GM18505 (cell line): ENCODE measurements around the gene ACADSB.

Experiments
- ATAC-seq: cut with Tn5 transposase; IDR thresholded peaks from one replicate; pipeline ENCODE4 v1.9.1; 2021; ENCODE audit not compliant: unreplicated experiment
- POLR2A ChIP-seq: IDR thresholded peaks from 4 replicates; pipeline ENCODE4 v1.6.1; 2011; ENCODE audit warnings: borderline replicate concordance; ENCODE audit not compliant: insufficient read depth, insufficient read length; ENCODE audit errors: extremely low read depth

ACADSB gene

DNA sequence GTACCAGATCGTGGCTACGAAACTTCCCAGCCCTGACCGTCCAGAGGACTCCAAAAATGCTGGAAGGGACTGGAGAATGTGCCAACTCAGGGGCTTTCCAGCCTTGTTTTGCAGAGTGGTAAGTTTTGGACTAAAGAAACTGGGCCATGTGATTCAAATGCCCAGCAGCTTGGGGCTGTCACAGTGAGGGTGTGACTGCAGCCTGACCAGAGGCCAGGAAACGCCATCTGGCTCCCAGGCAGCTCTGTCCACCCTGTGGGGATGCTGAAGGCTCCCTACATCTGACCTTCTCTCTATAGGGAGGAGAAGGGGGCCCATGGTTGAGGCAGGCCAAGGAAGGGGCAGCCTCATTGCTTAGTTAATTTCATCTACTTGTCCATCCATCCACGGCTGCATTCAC is 65.4 kb downstream of the ACADSB start:
- ATAC-seq: no peak
- no peak for TF ChIP-seq POLR2A

- no peak for TF ChIP-seq POLR2A
- no peak for ATAC-seq
Observed at GRCh38 chr10:123081896-123082295, 73.1 kb downstream of the ACADSB start.

DNA sequence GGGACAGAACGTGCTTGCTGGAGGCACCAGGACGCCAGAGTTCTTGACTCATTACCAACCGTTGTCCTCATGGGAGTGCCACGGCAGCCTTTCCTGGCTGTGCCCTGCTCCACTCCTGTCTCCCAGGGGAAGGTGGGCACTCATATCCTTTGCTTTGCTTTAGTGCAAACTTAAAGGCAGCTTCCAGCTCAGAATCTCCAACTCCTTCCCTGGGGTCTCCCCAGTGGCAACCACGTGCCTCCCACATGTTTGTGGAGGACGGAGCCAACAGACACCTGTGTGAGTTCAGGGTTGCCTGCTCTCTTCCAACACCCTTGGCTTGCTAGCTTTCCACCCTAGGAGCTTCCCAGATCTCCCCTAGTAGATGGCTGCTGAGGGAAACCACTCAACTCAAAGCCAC is 75.0 kb downstream of the ACADSB start:
- ATAC-seq: no peak
- no peak for TF ChIP-seq POLR2A

- no peak for ATAC-seq
- no peak for TF ChIP-seq POLR2A
Observed at GRCh38 chr10:123086281-123086680, 77.5 kb downstream of the ACADSB start.

- ATAC-seq: no peak
Observed at GRCh38 chr10:123087348-123087747, 78.5 kb downstream of the ACADSB start.

GRCh38 chr10:123087786-123088185 is 79.0 kb downstream of the ACADSB start:
- no peak for TF ChIP-seq POLR2A
- no peak for ATAC-seq

More at GRCh38 chr10:123087348-123087747, 78.5 kb downstream of the ACADSB start:
- TF ChIP-seq POLR2A: no peak

- no peak for TF ChIP-seq POLR2A
- no peak for ATAC-seq
Observed at GRCh38 chr10:123092635-123093414, 84.0 kb downstream of the ACADSB start.

DNA sequence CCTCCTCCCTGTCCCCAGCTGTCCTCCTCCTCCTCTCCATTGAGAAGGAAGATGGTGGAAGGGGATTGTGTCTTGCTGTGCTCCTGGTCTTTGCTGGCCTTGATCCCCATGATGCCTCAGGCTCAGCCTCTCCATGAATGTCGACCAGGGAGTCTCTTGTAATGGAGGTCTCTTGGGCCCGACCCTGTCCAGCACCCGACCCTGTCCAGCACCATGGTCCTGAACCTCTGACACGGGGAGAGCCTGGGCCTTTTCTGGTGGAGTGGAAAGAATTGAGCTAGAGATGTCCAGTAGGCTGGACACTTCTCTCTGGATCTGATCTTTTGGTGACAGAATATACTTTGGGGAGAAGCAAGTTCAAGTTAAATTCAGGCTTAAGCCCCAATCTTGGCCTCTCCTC is 84.7 kb downstream of the ACADSB start:
- no peak for ATAC-seq
- TF ChIP-seq POLR2A: no peak

- no peak for TF ChIP-seq POLR2A
- ATAC-seq: no peak
Observed at GRCh38 chr10:123096452-123096851, 87.6 kb downstream of the ACADSB start.

DNA sequence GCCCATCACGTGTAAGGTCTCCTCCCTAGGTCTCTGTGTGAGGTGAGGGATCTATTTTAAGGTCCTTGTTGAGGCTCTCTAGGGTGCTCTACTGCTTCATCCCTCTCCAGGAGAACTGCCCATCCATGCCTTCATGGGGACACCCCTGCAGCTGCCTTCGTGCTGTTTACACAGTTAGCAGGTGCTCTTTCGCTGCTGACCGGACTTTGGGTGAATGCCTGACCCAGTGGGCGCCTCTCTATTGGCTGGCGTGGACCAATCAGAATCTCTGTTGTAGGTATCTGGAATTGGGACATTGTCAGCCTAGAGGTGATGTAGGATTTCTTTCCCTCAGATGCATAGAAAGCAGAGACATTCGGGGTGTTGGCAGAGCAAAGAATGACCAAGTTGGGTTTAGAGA is 88.2 kb downstream of the ACADSB start:
- no peak for TF ChIP-seq POLR2A
- ATAC-seq: no peak

DNA sequence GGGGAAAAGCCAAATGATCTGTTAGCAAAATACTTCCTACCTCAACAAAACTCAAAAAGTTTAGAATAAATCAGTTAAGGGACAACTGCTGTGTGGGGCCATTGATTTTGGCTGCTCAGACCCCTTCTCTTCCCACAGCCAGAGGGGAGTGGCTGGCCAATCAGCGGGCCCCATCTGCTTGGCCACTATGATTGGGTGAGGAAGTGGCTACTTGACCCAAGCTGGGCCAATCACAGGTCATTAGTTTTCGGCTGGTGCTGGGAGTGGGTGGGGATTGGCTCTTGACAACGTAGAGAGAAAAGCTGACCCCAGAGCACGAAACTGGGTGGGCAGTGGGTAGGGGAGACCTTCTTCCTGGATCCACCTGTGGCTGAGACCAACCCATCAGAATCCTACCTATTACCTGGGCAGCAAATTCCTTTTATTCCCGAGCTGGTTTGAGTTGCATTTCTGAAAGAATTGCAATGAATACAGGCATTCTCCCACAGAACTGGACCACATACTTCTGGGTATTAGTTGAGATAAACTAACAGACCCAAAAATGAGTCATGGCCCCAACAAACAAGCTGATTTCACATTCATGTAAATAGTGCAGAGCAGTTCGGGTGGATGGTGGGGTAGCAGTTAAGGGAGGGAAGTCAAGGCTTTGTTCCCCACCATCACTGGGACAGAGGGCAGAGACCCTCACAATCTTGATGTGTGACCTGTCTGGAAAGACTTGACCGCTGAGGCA is 91.4 kb downstream of the ACADSB start:
- no peak for TF ChIP-seq POLR2A
- no peak for ATAC-seq

DNA sequence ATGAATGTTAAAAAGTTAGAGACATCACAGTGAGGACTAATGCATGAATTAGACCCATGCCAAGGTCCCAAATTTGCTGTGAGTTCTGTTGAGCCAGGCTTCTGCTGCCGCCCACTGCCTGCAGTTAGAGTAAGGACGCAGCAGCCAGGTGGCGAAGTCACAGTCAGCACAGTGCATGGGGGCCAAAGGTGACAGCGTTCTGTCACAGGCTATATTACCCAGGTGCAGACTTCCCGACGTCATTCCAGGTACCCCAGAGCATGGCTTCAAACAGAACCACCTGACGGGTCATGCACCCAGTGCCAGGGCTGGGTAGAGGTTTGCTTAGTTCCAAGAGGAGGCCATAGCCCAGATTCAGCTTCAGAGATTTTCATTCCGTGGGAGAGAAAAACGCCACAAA is 93.1 kb downstream of the ACADSB start:
- no peak for ATAC-seq
- TF ChIP-seq POLR2A: no peak

- ATAC-seq: no peak
- TF ChIP-seq POLR2A: no peak
Observed at GRCh38 chr10:123102673-123103072, 93.9 kb downstream of the ACADSB start.

DNA sequence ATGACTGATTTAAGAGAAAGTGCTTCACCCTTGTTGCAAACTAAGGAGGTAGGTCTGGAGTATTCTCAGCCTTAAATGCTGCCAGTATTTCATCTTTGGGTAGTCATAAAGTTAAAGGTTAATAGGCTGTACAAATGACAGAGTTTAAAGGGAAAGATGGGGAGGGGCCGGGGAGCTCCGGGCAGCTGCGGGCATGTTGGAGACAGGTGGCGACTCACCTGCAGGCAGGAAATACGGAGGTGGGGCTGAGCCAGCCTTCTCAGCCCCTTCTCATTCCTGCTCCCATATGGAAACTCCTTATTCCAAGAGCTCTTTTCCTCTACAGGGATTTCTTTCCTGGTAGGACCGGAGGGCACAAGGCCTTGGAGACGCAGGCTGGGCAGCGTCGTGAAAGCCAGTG is 95.1 kb downstream of the ACADSB start:
- ATAC-seq: no peak
- TF ChIP-seq POLR2A: no peak
